CD14-positive monocyte (primary cell): ENCODE data around the gene NUP50. TPM values are rescaled to one million over a fixed set of nuclear protein-coding genes. Genes with fewer than 3 reads are reported as not detected.

ENCODE experiments used
- DNase-seq, 3 donors: peaks; one replicate each; pipeline ENCODE4 v3.0.0-alpha.2; 2011 to 2022
- H2AFZ ChIP-seq: 2 replicates; pipeline ENCODE4 v1.6.0; 2012; ENCODE audit warnings: mild to moderate bottlenecking, low read depth, low read length, inconsistent platforms; ENCODE audit not compliant: insufficient read depth, poor library complexity, severe bottlenecking
- H3K27ac ChIP-seq, 2 donors: 1 replicate in 1 of 2; 2 replicates in 1 of 2; pipeline ENCODE4 v1.5.1; 2012 to 2013; ENCODE audit warnings: low read length in 2 of 2, control low read depth in 1 of 2, inconsistent platforms in 1 of 2, low read depth in 1 of 2, mild to moderate bottlenecking in 1 of 2
- H3K27me3 ChIP-seq, 2 donors: one replicate each; pipeline versions ENCODE4 v1.6.0 to v1.6.1; 2011 to 2013; ENCODE audit warnings: low read length in 2 of 2; ENCODE audit not compliant: control insufficient read depth in 2 of 2, insufficient read depth in 2 of 2
- H3K36me3 ChIP-seq, 2 donors: replicated peaks in 1 of 2; 1 replicate in 1 of 2; 2 replicates in 1 of 2; pipeline versions ENCODE4 v1.5.1 to v1.6.1; 2012 to 2013; ENCODE audit warnings: low read length in 2 of 2, control low read depth in 1 of 2, inconsistent platforms in 1 of 2, mild to moderate bottlenecking in 1 of 2; ENCODE audit not compliant: insufficient read depth in 2 of 2, control insufficient read depth in 1 of 2
- H3K4me1 ChIP-seq, 2 donors: 1 replicate in 1 of 2; 2 replicates in 1 of 2; pipeline versions ENCODE4 v1.5.1 to v1.6.1; 2012 to 2013; ENCODE audit warnings: low read length in 2 of 2, control low read depth in 1 of 2, inconsistent platforms in 1 of 2, mild to moderate bottlenecking in 1 of 2, moderate library complexity in 1 of 2; ENCODE audit not compliant: insufficient read depth in 2 of 2, control insufficient read depth in 1 of 2
- H3K4me2 ChIP-seq: replicated peaks from 2 replicates; pipeline ENCODE3; 2012; ENCODE audit warnings: low read length, moderate library complexity, mild to moderate bottlenecking; ENCODE audit not compliant: poor library complexity, severe bottlenecking; ENCODE audit errors: extremely low read depth
- H3K4me3 ChIP-seq, 3 experiments: fragments of 200-600 bp in 1 of 3; sonication (generic) in 1 of 3; replicated peaks in 1 of 3; 1 replicate in 2 of 3; 2 replicates in 1 of 3; pipeline ENCODE4 v1.5.1; 2011 to 2013; ENCODE audit warnings: low read length in 3 of 3, mild to moderate bottlenecking in 3 of 3, control low read depth in 2 of 3, low read depth in 2 of 3, inconsistent platforms in 1 of 3, moderate library complexity in 1 of 3
- H3K79me2 ChIP-seq: 2 replicates; pipeline ENCODE4 v1.6.0; 2012; ENCODE audit warnings: mild to moderate bottlenecking, control low read depth, inconsistent platforms, low read length, moderate library complexity; ENCODE audit not compliant: insufficient read depth
- H3K9ac ChIP-seq: 2 replicates; pipeline ENCODE4 v1.6.0; 2017; ENCODE audit warnings: low read length, mild to moderate bottlenecking; ENCODE audit not compliant: insufficient read depth, poor library complexity, severe bottlenecking
- H3K9me3 ChIP-seq, 2 donors: replicated peaks in 1 of 2; 1 replicate in 1 of 2; 2 replicates in 1 of 2; pipeline versions ENCODE4 v1.5.1 to v1.6.1; 2012 to 2013; ENCODE audit warnings: low read length in 2 of 2, control low read depth in 1 of 2; ENCODE audit not compliant: control insufficient read depth in 1 of 2, insufficient read depth in 1 of 2
- H4K20me1 ChIP-seq: 2 replicates; pipeline ENCODE4 v1.6.0; 2012; ENCODE audit warnings: mild to moderate bottlenecking, low read length, control low read depth, moderate library complexity; ENCODE audit not compliant: insufficient read depth
- H3K27ac Mint-ChIP-seq, 7 donors: one replicate each; pipeline ENCODE4 v1.8.0; 2020; ENCODE audit warnings: mild to moderate bottlenecking in 7 of 7, mixed read lengths in 7 of 7, moderate library complexity in 6 of 7, inconsistent platforms in 2 of 7
- H3K27me3 Mint-ChIP-seq, 3 donors: one replicate each; pipeline ENCODE4 v1.8.0; 2021 to 2022; ENCODE audit warnings: low read depth in 3 of 3, mild to moderate bottlenecking in 3 of 3, mixed read lengths in 3 of 3, moderate library complexity in 3 of 3, inconsistent platforms in 1 of 3
- H3K36me3 Mint-ChIP-seq, 2 donors: one replicate each; pipeline ENCODE4 v1.8.0; 2020; ENCODE audit warnings: mixed read lengths in 2 of 2, inconsistent platforms in 1 of 2, mild to moderate bottlenecking in 1 of 2
- H3K4me1 Mint-ChIP-seq: one replicate; pipeline ENCODE4 v1.8.0; 2020; ENCODE audit warnings: mild to moderate bottlenecking, mixed read lengths
- H3K4me3 Mint-ChIP-seq, 2 donors: one replicate each; pipeline ENCODE4 v1.8.0; 2020; ENCODE audit warnings: mild to moderate bottlenecking in 2 of 2, mixed read lengths in 2 of 2, moderate library complexity in 1 of 2
- H3K9me3 Mint-ChIP-seq, 7 donors: one replicate each; pipeline ENCODE4 v1.8.0; 2020 to 2022; ENCODE audit warnings: mixed read lengths in 7 of 7, mild to moderate bottlenecking in 6 of 7, moderate library complexity in 6 of 7, inconsistent platforms in 2 of 7
- WGBS: methylation state at CpG from one replicate; pipeline ENCODE4 v1.1.5; 2013; ENCODE audit warnings: missing lambda C conversion rate; ENCODE audit not compliant: insufficient coverage; 5-methylcytosine and 5-hydroxymethylcytosine counted together
- intact Hi-C, 2 donors: fragments of 100-400 bp; cut with micrococcal nuclease; formaldehyde crosslinking; loops; one replicate each; pipeline versions ENCODE4 v1.15.0 to v1.15.1; 2023
- polyA plus RNA-seq, 3 donors: library from polyadenylated mRNA; depleted of rRNA in 1 of 3; unstranded in 2 of 3; stranded (reverse) in 1 of 3; fragments of 300-500 nt in 2 of 3; fragments of >200 nt in 1 of 3; fragmentation: Illumina TruSeq in 2 of 3; gene quantifications; 1 replicate in 2 of 3; 2 replicates in 1 of 3; pipeline ENCODE4 v1.2.3, GENCODE V29; 2012 to 2021
- TF ChIP-seq, protein P1 (sequence below): fragments of 200-600 bp; IDR thresholded peaks from one replicate; pipeline ENCODE4 v1.8.0; 2022; ENCODE audit warnings: antibody characterized with exemption, mild to moderate bottlenecking

The NUP50 gene
- polyA plus RNA-seq, 3 donors, result 23.4 to 28.4 (median 26.9) TPM

DNA sequence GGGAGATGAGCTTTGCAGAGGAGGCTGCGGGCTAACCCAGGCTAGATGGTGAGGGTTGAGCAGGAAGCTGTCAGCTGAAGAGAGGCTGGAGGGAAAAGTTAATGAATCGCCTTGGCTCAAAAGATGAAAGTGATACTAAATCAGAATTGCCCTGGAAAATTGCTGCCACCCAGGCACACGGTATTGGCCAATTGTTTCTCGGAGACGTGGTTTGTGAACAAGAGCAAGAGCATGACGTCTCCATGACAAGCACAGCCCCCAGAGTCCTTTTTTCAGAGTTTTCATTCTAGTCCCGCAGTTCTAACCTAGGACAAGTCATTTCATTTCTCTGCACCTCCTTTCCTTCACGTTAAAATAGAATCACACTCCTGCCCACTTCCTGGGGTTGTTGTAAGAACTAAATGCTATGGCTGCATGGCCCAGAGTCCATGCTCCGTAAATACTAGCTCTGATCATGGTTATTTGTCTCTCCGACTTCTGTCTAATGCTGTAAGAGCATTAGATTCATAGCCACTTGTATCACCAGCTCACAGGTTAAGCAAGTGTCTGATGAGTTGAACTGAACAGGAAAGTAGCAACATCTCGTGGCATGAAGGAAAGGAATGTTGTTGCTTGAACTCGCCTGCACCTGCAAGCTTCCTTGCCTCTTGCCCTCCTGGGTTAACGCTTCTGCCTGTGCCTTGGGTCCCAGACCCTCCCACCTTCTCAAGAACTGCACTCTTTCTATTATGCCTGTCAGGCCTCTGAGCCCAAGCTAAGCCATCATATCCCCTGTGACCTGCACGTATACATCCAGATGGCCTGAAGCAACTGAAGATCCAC is 33.8 kb upstream of the NUP50 start:
- 26% methylated on average over 10 of the region's 14 CpGs for WGBS
- intact Hi-C loops, result no loop called here
- H3K9me3 Mint-ChIP-seq, result peaks cover 9 to 13% (median 10%) of the 10 kb centered on the region in 7 donors
- peak overlapping the region; percentile 49 for H3K4me2 ChIP-seq
- H3K27ac Mint-ChIP-seq, result peak overlapping the region; percentile 88 to 97 (median 94)
- peaks cover 15 to 21% of the 10 kb centered on the region in 2 donors for H3K36me3 ChIP-seq
- no peak overlapping the region for H3K9ac ChIP-seq
- H3K9me3 ChIP-seq, result peaks cover 7 to 12% of the 10 kb centered on the region in 2 donors
- DNase-seq, result peak; percentile 44 to 62 (median 49)
- peaks cover 23 to 28% of the 10 kb centered on the region in 2 donors for H3K36me3 Mint-ChIP-seq
- TF ChIP-seq, protein P1, sequence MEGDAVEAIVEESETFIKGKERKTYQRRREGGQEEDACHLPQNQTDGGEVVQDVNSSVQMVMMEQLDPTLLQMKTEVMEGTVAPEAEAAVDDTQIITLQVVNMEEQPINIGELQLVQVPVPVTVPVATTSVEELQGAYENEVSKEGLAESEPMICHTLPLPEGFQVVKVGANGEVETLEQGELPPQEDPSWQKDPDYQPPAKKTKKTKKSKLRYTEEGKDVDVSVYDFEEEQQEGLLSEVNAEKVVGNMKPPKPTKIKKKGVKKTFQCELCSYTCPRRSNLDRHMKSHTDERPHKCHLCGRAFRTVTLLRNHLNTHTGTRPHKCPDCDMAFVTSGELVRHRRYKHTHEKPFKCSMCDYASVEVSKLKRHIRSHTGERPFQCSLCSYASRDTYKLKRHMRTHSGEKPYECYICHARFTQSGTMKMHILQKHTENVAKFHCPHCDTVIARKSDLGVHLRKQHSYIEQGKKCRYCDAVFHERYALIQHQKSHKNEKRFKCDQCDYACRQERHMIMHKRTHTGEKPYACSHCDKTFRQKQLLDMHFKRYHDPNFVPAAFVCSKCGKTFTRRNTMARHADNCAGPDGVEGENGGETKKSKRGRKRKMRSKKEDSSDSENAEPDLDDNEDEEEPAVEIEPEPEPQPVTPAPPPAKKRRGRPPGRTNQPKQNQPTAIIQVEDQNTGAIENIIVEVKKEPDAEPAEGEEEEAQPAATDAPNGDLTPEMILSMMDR, result no peak
- peak overlapping the region in 1 of 3 experiments; percentile 50 for H3K4me3 ChIP-seq
- no peaks in the 10 kb centered on the region for H4K20me1 ChIP-seq
- H3K27ac ChIP-seq, result peak overlapping the region; percentile 62 to 87
- H2AFZ ChIP-seq, result peak overlapping the region; percentile 61
- no peaks in the 10 kb centered on the region for H3K79me2 ChIP-seq
- no peaks in the 10 kb centered on the region for H3K27me3 ChIP-seq
- H3K4me1 Mint-ChIP-seq, result peaks cover 51% of the 10 kb centered on the region
- H3K4me1 ChIP-seq, result peaks cover 48 to 56% of the 10 kb centered on the region in 2 donors
- peaks cover 0 to 2% (median 0%) of the 10 kb centered on the region in 3 donors for H3K27me3 Mint-ChIP-seq
- H3K4me3 Mint-ChIP-seq, result peak overlapping the region; percentile 57 to 73

DNA sequence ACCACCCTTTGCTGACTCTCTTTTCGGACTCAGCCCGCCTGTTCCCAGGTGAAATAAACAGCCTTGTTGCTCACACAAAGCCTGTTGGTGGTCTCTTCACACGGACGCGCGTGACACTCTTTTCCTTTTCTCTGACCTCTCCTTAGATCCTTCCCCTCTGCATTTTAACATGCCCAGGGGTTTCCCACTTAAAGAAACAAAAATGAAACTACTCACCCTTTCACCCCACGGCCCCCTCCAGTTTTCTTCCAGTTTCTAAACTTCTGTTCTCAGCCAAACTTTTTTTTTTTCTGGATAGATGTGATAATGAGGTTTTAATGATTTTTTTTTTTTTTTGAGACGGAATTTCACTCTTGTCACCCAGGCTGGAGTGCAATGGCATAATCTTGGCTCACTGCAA is 32.8 kb upstream of the NUP50 start:
- no peak overlapping the region for H3K9ac ChIP-seq
- intact Hi-C loops, result no loop called here
- H2AFZ ChIP-seq, result no peak overlapping the region
- Mint-ChIP-seq H3K9me3 (peaks cover 9 to 15% (median 10%) of the 10 kb centered on the region in 7 donors), H3K4me1 (peaks cover 51% of the 10 kb centered on the region), H3K4me3 (peak overlapping the region; percentile 27 to 73), H3K27me3 (no peaks in the 10 kb centered on the region), H3K27ac (peak overlapping the region; percentile 88 to 97 (median 94)), H3K36me3 (peaks cover 28 to 32% of the 10 kb centered on the region in 2 donors)
- H3K4me2 ChIP-seq, result peak overlapping the region; percentile 59
- no peaks in the 10 kb centered on the region for H3K27me3 ChIP-seq
- DNase-seq, result peak; percentile 23 to 64 (median 30)
- 100% methylated on average over 1 of the region's 8 CpGs for WGBS
- TF ChIP-seq, protein P1, result no peak
- H4K20me1 ChIP-seq, result no peaks in the 10 kb centered on the region
- peak overlapping the region; percentile 62 to 87 for H3K27ac ChIP-seq
- H3K9me3 ChIP-seq, result peaks cover 7 to 13% of the 10 kb centered on the region in 2 donors
- H3K4me3 ChIP-seq, result peak overlapping the region in 1 of 3 experiments; percentile 34
- H3K79me2 ChIP-seq, result no peaks in the 10 kb centered on the region
- H3K36me3 ChIP-seq, result peaks cover 20 to 31% of the 10 kb centered on the region in 2 donors
- H3K4me1 ChIP-seq, result peaks cover 48 to 59% of the 10 kb centered on the region in 2 donors
